ENCODE measurements around the gene TBC1D5.
"Not testable (repeated sequence)": the region's sequence is repeated elsewhere in the genome, so short reads cannot be mapped to it uniquely, and the experiment has no call there.

The TBC1D5 gene

DNA sequence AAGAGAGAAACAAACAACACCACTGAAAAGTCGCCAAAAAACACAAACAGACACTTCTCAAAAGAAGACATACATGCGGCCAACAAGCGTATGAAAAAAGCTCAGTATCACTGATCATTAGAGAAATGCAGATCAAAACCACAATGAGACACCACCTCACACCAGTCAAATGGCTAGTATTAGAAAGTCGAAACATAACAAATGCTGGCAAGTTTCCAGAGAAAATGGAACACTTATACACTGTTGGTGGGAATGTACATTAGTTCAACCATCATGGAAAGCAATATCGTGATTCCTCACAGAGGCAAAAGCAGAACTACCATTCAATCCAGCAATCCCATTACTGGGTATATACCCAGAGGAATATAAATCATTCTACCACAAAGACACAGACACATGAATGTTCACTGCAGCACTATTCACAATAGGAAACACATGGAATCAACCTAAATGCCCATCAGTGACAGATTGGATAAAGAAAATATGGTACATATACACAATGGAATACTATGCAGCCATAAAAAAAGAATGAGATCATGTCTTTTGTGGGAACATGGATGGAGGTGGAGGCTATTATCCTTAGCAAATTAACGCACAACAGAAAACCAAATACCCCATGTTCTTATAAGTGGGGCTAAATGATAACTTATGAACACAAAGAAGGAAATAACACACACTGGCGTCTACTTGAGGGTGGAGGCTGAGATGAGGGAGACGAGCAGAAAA is 93.6 kb downstream of the TBC1D5 start:
- DNase-seq (ENCODE audit: low read depth in 1 of 2, low spot score in 1 of 2) = not testable (repeated sequence)

DNA sequence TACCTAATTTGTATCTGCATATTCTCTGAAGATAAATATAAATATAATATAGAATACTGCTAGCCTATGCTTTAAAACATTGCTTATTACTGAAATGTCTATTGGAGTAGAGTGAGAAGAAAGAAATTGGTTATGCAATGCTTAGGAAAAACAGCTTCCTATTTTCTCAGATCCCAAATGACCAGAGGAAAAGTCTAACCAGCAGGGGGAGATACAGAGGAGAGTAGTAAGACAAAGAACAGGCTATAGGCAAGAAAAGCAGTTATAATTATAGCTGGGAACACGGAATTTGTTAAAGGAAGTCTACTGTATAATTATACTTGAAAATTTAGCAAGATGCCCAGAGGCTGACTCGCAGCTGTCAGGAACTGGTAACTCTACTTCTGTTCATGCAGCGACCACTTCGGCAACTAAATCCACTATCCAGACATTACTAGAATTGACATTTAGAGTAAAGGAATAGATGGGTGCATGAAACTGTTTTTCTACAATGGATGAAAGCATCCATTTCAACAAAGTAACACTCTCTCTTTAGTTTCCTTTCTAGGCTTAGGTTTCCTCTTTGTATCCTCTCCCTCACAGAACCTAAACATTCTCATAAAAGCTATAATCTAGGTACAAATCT is 97.2 kb downstream of the TBC1D5 start:
- no peak for DNase-seq (ENCODE audit: low read depth in 1 of 2, low spot score in 1 of 2)

DNA sequence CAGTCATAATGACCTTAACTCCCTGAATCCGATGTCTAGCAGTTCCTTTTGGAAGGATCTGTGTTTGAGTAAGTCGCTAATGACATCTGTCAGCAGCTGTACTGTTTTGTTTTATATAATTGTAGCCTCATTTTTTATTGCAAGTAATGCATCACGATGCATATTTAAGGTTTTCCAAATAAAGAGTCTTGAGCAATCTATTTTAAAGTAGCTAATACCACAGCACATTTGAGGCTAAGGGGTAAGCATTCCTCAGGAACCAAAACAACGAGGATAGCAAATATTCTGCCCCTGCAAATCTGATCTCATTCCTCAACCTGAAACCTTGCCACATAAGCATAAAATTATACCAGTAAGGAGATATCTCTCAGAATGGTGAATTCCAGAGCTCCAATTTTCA is 98.7 kb downstream of the TBC1D5 start:
- no peak for DNase-seq (ENCODE audit: low read depth in 1 of 2, low spot score in 1 of 2)

DNA sequence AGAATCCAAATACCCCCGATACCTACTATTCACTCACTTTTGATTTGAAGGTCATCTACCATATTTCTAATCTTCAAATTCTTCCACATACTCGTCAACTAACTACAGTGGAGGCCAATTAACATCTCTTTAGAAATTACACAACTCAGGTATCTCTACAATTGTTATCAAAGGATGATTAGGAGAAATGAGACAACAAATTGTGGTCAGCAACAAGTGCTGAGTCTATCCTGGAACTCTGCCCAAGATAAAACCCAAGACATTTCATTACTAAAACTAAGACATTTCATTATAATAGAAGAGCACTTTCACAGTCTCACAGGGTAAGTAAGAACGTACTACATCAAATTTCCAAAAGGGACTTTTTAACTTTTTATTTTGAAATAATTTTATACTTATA is 100.0 kb downstream of the TBC1D5 start:
- no peak for DNase-seq (ENCODE audit: low read depth in 1 of 2, low spot score in 1 of 2)

DNA sequence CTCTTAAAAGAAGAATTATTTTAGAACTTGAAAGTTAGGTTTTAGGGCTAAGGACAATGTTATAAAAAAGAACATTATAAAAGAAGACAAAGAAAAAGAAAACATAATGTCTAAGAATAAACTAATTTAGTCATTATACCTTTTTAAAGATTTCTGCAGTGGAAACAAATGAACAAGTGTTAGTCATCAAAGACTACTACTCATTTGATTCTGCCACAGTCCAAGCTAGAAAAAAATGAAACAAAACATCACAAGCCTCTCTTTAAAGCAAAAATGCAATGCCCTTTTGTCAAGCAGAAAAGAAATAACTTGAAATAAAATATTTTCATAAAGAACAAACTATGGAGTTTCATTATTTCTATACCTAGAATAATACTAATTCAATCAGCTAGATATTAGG is 102.0 kb downstream of the TBC1D5 start:
- DNase-seq (ENCODE audit: low read depth in 1 of 2, low spot score in 1 of 2) = no peak

DNA sequence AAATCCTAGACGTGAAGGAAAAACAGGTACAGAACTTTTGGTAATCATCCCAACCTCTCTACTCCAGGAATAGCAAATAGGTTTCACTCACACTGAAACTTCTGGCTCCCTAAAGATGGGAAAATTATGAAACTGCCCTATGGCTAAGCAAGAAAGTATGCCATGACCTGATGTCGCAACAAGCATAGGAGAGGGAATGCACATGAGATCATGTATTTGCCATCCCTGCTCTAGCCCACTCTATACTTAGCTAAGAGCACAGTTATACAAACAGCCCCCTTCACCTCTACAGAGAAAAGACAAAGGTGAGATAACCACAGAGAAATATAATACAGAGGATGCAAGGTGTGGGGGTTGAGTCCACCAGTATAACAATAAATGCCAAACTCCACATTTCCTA is 102.7 kb downstream of the TBC1D5 start:
- DNase-seq (ENCODE audit: low read depth in 1 of 2, low spot score in 1 of 2) = no peak

DNA sequence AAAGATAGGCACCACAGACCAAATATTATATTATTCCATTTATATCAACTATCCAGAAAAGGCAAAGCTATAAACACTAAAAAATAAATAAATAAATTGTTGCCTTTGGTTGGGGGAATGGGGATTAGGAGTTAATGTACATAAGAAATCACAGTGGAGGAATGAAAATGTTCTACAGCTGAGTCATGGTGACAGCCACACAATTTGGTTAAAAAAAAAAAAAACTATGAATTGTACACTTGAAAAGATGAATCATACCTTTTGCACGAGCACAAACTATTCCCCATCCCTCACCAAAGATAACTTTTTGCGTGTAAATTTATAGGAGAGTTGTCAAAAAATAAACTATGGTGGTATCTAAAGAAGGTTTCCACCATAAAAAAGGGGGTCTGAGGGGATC is 103.2 kb downstream of the TBC1D5 start:
- no peak for DNase-seq (ENCODE audit: low read depth in 1 of 2, low spot score in 1 of 2)

DNA sequence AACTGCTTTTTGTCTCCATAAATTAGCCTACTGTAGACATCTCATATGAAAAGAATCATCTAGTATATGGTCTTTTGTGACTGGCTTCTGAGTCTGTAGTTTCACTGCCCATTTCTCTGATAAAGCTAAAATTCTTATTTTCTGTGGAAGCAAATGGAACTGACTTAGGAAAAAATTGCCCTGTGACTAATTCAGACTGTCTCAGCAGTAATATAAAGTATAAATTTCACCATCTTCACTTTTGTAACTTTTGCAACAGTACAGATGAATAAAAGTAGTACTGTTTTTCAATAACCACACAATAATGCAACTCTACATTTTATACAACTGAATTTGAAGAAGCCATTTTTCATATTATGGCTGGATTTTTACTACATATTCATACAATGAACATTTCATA is 104.1 kb downstream of the TBC1D5 start:
- DNase-seq (ENCODE audit: low read depth in 1 of 2, low spot score in 1 of 2) = no peak

DNA sequence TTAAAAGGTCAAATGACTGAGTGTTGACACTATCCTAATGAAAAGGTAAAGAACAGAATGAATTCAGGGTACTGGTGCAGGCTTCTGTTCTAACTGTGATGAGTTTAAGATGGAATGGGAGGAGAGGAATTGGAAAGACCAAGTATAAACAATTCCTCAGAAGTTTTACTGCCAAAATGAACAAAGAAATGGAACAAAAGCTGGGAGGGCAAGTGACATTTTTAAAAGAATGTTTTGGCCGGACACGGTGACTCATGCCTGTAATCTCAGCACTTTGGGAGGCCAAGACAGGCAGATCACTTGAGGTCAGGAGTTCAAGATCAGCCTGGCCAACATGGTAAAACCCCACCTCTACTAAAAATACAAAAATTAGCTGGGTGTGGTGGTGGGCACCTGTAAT is 106.8 kb downstream of the TBC1D5 start:
- DNase-seq (ENCODE audit: low read depth in 1 of 2, low spot score in 1 of 2) = not testable (repeated sequence)

DNA sequence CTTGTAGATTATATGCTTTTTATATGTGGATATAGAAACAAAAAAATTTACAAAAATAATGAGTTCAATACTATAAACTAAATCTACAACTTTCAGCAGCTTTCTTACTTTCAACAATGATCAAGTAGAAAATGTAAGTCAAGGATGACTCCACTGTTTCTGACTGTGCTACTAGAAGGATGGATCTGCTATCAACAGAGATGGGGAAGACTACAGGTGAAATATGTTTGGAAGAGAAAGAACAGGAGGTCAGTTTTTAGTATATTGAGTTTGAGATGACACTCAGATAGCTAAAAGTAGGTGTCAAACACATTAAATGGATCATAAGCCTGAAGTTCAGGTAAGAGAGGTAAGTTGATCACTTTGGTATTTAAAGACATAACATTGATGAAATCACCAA is 107.5 kb downstream of the TBC1D5 start:
- no peak for DNase-seq (ENCODE audit: low read depth in 1 of 2, low spot score in 1 of 2)

DNA sequence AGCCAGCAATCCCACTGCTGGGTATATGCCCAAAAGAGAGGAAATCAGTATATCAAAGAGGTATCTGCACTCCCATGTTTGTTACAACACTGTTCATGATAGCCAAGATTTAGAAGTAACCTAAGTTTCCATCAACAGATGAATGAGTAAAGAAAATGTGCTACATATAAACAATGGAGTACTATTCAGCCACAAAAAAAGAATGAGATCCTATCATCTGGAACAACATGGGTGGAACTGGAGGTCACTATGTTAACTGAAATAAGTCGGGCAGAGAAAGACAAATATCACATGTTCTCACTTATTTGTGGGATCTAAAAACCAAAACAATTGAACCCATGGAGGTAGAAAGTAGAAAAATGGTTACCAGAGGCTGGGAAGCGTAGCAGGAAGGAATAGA is 108.2 kb downstream of the TBC1D5 start:
- DNase-seq (ENCODE audit: low read depth in 1 of 2, low spot score in 1 of 2) = no peak

DNA sequence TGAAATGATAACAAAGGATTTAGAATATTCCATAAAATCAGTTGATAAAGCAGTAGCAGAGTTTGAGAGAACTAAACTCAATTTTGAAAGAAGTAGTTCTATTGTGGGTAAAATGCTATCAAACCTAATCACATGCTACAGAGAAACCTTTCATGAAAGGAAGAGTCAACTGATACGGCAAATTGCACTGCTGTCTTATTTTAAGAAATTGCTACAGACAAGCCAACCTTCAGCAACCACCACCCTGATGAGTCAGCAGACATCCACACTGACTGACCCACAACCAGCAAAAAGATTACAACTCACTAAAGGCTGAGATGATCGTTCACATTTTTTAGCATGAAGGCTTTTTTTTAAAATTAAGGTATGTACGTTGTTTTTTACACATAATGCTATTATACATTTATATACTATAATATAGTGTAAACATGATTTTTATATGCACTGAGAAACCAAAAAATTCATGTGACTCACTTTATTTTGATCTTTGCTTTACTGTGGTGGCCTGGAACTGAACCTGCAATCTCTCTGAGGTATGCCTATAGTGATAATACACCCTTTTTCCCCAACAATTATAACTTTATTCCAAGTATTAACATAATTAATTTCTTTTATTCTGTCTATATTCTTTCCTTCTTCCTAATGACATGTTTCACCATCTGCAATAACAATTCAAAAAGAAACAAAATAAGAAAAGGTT is 109.9 kb downstream of the TBC1D5 start:
- DNase-seq (ENCODE audit: low read depth in 1 of 2, low spot score in 1 of 2) = no peak

DNA sequence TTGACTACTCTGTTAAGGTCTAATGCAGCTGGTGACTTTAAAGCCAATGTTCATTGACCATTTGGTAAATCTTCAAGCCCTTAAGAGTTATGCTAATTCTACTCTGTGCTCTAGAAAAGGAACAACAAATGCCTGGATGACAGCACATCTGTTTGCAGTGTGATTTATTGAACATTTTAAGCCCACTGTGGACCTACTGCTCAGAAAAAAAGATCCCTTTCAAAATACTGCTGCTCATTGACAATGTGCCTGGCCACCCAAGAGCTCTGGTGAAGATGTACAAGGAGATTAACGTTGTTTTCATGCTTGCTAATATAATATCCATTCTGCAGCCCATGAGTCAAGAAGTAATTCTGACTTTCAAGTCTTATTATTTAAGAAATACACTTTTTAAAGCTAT is 110.8 kb downstream of the TBC1D5 start:
- no peak for DNase-seq (ENCODE audit: low read depth in 1 of 2, low spot score in 1 of 2)

DNA sequence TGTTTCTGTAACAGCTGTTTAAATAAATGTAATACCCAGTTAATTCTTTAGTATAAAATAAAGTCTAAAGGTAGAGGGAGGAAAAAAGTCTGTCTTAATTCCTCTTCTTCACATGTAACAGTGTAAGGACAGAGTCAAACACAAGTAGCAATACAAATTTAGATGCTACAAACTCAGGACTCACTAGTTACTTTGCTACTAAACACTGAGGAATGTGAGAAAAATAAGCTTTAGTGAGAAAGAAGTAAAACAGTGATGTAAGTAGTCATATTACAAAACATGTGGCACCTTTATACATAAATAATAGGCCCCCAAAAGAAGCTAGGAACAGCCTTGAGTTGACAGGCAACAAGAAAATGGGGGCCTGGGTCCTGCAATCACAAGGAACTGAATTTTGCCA is 113.0 kb downstream of the TBC1D5 start:
- no peak for DNase-seq (ENCODE audit: low read depth in 1 of 2, low spot score in 1 of 2)

DNA sequence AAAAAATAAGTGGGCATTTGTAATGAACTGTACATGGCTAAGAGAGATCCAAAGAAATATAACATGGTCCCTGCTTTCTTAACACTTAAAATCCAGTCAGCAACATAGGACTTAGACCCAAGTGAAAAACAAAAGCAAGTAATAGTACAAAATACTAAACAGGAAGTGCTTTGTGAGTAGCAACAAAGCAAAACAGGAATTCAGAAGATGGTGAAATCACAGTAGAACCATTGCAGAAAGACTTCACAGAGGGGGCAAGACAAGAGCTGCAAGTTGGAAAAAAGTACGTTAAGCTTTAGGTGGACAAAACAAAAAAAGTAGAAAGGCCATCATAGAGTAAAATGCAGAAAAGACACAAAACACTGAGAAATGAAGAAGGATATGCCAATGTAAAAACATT is 116.0 kb downstream of the TBC1D5 start:
- no peak for DNase-seq (ENCODE audit: low read depth in 1 of 2, low spot score in 1 of 2)

DNA sequence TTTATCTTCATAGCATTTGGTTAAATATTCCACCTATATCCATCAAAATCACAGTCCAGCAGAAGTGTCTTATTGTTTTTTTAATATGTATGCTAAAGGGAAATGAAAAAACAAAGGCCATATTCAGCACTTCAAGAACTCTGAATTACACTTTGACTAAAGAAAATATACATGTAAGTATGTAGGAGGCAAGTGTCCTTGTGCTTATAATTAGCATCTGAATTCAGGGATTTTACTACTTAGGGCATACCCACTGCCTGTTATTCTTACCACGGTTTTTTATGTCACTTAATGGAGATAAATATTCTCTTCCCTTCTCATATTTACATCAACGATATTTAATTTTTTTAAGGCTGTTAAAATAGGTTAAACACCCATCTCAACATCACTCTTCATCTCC is 117.3 kb downstream of the TBC1D5 start:
- no peak for DNase-seq (ENCODE audit: low read depth in 1 of 2, low spot score in 1 of 2)

DNA sequence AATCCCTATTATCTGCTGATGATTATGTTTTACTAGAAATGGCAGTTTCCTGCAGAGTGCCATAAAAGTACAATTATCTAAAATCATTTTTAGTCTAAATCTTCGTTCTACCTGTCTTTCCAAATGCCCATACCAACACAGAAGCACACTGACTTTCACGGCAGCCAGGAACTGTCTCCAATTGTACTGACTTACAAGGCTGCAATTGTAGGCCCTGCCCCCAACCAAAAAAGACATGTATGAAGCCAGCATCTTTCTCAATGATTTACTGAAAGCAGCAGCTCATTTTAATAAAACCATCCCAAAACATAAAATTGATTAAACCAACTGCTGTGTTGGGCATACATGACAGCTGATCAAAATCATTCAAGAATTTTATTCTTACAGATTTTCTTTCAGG is 119.0 kb downstream of the TBC1D5 start:
- no peak for DNase-seq (ENCODE audit: low read depth in 1 of 2, low spot score in 1 of 2)

DNA sequence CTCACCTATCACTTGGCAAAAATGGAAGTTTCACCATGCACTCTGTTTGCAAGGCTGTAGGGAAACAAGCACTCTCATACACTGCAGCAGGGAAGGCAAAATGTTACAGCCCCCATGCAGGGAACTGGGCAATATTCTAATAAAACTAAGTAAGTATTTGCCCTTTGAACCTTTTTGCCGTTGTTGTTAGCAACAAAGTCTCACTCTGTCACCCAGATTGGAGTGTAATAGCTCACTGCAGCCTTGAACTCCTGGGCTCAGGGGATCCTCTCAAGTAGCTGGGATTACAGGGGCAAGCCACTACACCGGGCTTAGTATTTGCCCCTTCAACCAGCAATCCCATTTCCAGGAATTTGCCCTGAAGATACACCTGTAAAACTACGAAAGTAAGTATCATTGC is 122.5 kb downstream of the TBC1D5 start:
- no peak for DNase-seq (ENCODE audit: low read depth in 1 of 2, low spot score in 1 of 2)

DNA sequence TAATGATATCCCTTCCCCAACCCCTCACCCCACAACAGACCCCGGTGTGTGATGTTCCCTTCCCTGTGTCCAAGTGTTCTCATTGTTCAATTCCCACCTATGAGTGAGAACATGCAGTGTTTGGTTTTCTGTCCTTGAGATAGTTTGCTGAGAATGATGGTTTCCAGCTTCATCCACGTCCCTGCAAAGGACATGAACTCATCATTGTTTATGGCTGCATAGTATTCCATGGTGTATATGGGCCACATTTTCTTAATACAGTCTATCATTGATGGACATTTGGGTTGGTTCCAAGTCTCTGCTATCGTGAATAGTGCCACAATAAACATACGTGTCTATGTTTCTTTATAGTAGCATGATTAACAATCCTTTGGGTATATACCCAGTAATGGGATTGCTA is 129.4 kb downstream of the TBC1D5 start:
- not testable (repeated sequence) for DNase-seq (ENCODE audit: low read depth in 1 of 2, low spot score in 1 of 2)

DNA sequence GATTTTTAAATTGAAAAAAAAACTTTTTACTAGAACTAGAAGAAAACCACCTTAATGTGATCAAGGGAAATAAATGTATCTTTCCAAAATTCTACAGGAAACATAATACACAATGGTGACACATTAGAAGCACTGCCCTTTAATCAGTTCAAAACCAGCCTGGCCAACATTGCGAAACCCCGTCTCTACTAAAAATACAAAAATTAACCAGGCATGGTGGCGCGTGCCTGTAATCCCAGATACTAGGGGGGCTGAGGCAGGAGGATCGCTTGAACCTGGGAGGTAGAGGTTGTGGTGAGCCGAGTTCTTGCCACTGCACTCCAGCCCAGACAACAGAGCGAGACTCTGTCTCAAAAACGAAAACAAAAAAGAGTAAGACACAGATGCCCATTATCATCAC is 134.5 kb downstream of the TBC1D5 start:
- no peak for DNase-seq (ENCODE audit: low read depth in 1 of 2, low spot score in 1 of 2)

DNA sequence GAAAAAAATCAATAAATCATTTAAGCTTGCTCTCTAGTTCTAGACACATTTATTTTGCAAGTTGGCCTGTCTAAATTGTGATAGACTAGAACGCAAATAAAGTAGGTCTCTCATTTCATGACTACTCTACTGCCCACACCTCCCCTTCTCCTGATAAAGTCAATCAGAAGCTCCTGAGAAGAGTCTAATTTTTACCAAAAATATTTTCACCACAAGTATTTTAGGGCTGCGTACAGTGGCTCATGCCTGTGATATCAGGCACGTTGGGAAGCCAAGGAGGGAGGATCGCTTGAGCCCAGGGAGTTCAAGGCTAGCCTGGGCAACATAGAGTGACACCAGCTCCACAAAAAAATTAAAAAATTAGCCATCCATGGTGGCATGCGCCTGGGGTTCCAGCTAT is 136.5 kb downstream of the TBC1D5 start:
- DNase-seq (ENCODE audit: low read depth in 1 of 2, low spot score in 1 of 2) = no peak

DNA sequence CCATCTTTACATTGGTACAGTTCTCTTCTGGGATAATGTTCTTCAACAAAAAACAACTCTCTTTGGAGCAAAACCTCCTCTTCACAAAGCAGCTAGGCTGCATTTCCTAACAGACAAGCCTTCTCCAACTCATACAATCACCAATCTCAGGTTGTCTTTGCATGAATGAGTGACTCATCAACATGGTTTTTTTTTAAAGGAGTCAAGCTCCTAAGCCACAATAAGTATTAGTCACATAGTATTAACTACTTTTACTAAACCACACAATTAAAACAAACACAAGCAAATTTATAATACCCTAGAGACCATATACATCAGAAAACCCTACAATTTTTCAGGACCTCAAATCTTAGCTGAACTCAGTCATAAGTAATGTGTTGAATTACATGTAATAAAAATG is 137.4 kb downstream of the TBC1D5 start:
- no peak for DNase-seq (ENCODE audit: low read depth in 1 of 2, low spot score in 1 of 2)

DNA sequence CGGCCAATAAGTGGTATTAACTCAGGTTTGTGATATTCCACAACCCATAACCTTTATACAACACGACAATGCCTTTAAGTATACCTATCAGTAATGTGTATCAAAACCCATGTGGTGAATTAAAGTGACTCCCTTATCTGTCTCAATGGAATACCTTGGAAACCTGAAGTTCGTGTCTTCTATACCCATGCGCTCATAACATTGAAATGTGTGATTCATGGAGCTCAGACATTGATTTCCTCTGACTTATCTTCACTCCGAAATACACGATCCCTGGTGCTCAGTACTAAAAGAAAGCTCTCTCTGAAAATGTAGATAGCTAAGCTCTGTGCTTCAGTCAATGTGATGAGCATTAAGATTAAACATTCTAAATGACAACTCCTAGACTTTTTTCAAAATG is 140.3 kb downstream of the TBC1D5 start:
- DNase-seq (ENCODE audit: low read depth in 1 of 2, low spot score in 1 of 2) = no peak

Measured in activated T-helper 1 cell treated with anti-CD3 and anti-CD28 coated beads, Interleukin-2, amount 50 U/mL, for 16 hours (primary cell).